SK-N-SH treated with all-trans-retinoic acid at 6 μM for 48 hours (cell line): ENCODE data around the gene TMEM134.

Experiments used
- BACH2 ChIP-seq: fragments of 250-450 bp; sonication (Bioruptor Pico); IDR thresholded peaks from 2 replicates; pipeline ENCODE4 v1.9.0; 2021; ENCODE audit warnings: mild to moderate bottlenecking, borderline replicate concordance
- CSDC2 ChIP-seq: fragments of 250-450 bp; sonication (Bioruptor Pico); IDR thresholded peaks from 2 replicates; pipeline ENCODE4 v1.5.0; 2020; ENCODE audit warnings: mild to moderate bottlenecking, moderate library complexity
- ESRRG ChIP-seq: fragments of 250-450 bp; sonication (Bioruptor Pico); IDR thresholded peaks from 2 replicates; pipeline ENCODE4 v1.6.1; 2021; ENCODE audit warnings: mild to moderate bottlenecking
- GLIS3 ChIP-seq: fragments of 250-450 bp; sonication (Bioruptor Pico); IDR thresholded peaks from 2 replicates; pipeline ENCODE4 v1.5.0; 2020; ENCODE audit warnings: mild to moderate bottlenecking, moderate library complexity
- OSR1 ChIP-seq: fragments of 250-450 bp; sonication (Bioruptor Pico); IDR thresholded peaks from 2 replicates; pipeline ENCODE4 v1.8.0; 2022; ENCODE audit warnings: moderate library complexity, mild to moderate bottlenecking, inconsistent platforms
- PPARA ChIP-seq: fragments of 250-450 bp; sonication (Bioruptor Pico); IDR thresholded peaks from 2 replicates; pipeline ENCODE4 v1.5.0; 2020; ENCODE audit warnings: mild to moderate bottlenecking, borderline replicate concordance
- TOX ChIP-seq: fragments of 250-450 bp; sonication (Bioruptor Pico); IDR thresholded peaks from 2 replicates; pipeline ENCODE4 v1.8.0; 2021; ENCODE audit warnings: mild to moderate bottlenecking, moderate library complexity, borderline replicate concordance
- ZFP30 ChIP-seq: fragments of 450-650 bp; formaldehyde crosslinking; IDR thresholded peaks from 2 replicates; pipeline ENCODE4 v1.5.0; 2022; ENCODE audit warnings: mild to moderate bottlenecking, moderate library complexity
- ZNF70 ChIP-seq: fragments of 450-650 bp; formaldehyde crosslinking; IDR thresholded peaks from 2 replicates; pipeline ENCODE4 v1.5.0; 2020; ENCODE audit warnings: mild to moderate bottlenecking, moderate library complexity
- ZNF8 ChIP-seq: fragments of 450-650 bp; formaldehyde crosslinking; IDR thresholded peaks from 2 replicates; pipeline ENCODE4 v1.5.0; 2020; ENCODE audit warnings: mild to moderate bottlenecking, moderate library complexity
- TF ChIP-seq, protein P1 (sequence below): fragments of 250-450 bp; sonication (Bioruptor Pico); IDR thresholded peaks from 2 replicates; pipeline ENCODE4 v1.8.0; 2020; ENCODE audit warnings: mild to moderate bottlenecking, moderate library complexity, borderline replicate concordance
- TF ChIP-seq, protein P2 (sequence below): fragments of 250-450 bp; sonication (Bioruptor Pico); IDR thresholded peaks from 2 replicates; pipeline ENCODE4 v1.8.0; 2021; ENCODE audit warnings: low read depth, mild to moderate bottlenecking, moderate library complexity, borderline replicate concordance
- TF ChIP-seq, protein P3 (sequence below): fragments of 250-450 bp; sonication (Bioruptor Pico); IDR thresholded peaks from 2 replicates; pipeline ENCODE4 v1.5.1; 2020; ENCODE audit warnings: low read depth, mild to moderate bottlenecking, moderate library complexity
- TF ChIP-seq, protein P4 (sequence below): fragments of 250-450 bp; sonication (Bioruptor Pico); IDR thresholded peaks from 2 replicates; pipeline ENCODE4 v1.5.0; 2020; ENCODE audit warnings: mild to moderate bottlenecking, moderate library complexity

DNA sequence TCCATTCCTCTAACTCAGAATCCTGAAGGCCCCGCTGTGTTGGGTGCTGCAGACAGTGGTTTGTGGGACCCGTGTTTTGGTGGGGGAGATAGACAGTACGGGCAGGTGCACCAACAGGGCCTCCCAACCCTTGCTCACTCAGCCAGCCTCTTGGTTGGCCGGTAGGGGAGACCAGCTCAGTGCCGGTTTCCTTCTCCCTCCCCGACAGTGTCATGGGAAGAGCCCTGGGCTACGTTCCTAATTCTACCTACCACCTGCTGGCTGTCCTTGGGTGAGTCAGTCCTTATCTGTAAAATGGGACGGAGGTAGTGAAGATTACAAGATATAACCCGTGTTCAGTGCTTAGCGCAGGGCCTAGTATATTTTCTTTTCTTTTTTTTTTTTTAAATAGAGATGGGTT, 5.9 kb downstream of the TMEM134 start:
- TF ChIP-seq, protein P1, sequence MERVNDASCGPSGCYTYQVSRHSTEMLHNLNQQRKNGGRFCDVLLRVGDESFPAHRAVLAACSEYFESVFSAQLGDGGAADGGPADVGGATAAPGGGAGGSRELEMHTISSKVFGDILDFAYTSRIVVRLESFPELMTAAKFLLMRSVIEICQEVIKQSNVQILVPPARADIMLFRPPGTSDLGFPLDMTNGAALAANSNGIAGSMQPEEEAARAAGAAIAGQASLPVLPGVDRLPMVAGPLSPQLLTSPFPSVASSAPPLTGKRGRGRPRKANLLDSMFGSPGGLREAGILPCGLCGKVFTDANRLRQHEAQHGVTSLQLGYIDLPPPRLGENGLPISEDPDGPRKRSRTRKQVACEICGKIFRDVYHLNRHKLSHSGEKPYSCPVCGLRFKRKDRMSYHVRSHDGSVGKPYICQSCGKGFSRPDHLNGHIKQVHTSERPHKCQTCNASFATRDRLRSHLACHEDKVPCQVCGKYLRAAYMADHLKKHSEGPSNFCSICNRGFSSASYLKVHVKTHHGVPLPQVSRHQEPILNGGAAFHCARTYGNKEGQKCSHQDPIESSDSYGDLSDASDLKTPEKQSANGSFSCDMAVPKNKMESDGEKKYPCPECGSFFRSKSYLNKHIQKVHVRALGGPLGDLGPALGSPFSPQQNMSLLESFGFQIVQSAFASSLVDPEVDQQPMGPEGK (CRISPR knock-in tag): no peak
- TF ChIP-seq TOX (no peak), BACH2 (CRISPR knock-in tag) (no peak), ZFP30 (CRISPR knock-in tag) (no peak), PPARA (CRISPR knock-in tag) (no peak), CSDC2 (CRISPR knock-in tag) (no peak), ZNF70 (CRISPR knock-in tag) (no peak), GLIS3 (CRISPR knock-in tag) (no peak), ESRRG (CRISPR knock-in tag) (no peak), ZNF8 (CRISPR knock-in tag) (no peak), OSR1 (CRISPR knock-in tag) (no peak)
- TF ChIP-seq, protein P2, sequence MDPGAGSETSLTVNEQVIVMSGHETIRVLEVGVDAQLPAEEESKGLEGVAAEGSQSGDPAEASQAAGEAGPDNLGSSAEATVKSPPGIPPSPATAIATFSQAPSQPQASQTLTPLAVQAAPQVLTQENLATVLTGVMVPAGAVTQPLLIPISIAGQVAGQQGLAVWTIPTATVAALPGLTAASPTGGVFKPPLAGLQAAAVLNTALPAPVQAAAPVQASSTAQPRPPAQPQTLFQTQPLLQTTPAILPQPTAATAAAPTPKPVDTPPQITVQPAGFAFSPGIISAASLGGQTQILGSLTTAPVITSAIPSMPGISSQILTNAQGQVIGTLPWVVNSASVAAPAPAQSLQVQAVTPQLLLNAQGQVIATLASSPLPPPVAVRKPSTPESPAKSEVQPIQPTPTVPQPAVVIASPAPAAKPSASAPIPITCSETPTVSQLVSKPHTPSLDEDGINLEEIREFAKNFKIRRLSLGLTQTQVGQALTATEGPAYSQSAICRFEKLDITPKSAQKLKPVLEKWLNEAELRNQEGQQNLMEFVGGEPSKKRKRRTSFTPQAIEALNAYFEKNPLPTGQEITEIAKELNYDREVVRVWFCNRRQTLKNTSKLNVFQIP: no peak
- TF ChIP-seq, protein P3, sequence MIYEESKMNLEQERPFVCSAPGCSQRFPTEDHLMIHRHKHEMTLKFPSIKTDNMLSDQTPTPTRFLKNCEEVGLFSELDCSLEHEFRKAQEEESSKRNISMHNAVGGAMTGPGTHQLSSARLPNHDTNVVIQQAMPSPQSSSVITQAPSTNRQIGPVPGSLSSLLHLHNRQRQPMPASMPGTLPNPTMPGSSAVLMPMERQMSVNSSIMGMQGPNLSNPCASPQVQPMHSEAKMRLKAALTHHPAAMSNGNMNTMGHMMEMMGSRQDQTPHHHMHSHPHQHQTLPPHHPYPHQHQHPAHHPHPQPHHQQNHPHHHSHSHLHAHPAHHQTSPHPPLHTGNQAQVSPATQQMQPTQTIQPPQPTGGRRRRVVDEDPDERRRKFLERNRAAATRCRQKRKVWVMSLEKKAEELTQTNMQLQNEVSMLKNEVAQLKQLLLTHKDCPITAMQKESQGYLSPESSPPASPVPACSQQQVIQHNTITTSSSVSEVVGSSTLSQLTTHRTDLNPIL (CRISPR knock-in tag): no peak
- TF ChIP-seq, protein P4, sequence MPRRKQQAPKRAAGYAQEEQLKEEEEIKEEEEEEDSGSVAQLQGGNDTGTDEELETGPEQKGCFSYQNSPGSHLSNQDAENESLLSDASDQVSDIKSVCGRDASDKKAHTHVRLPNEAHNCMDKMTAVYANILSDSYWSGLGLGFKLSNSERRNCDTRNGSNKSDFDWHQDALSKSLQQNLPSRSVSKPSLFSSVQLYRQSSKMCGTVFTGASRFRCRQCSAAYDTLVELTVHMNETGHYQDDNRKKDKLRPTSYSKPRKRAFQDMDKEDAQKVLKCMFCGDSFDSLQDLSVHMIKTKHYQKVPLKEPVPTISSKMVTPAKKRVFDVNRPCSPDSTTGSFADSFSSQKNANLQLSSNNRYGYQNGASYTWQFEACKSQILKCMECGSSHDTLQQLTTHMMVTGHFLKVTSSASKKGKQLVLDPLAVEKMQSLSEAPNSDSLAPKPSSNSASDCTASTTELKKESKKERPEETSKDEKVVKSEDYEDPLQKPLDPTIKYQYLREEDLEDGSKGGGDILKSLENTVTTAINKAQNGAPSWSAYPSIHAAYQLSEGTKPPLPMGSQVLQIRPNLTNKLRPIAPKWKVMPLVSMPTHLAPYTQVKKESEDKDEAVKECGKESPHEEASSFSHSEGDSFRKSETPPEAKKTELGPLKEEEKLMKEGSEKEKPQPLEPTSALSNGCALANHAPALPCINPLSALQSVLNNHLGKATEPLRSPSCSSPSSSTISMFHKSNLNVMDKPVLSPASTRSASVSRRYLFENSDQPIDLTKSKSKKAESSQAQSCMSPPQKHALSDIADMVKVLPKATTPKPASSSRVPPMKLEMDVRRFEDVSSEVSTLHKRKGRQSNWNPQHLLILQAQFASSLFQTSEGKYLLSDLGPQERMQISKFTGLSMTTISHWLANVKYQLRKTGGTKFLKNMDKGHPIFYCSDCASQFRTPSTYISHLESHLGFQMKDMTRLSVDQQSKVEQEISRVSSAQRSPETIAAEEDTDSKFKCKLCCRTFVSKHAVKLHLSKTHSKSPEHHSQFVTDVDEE (CRISPR knock-in tag): no peak
